Subcutaneous adipose tissue (tissue), 4 donors: ENCODE results near the gene SMG9. TPM values are rescaled to one million over a fixed set of nuclear protein-coding genes. Genes with fewer than 3 reads are reported as not detected.

Source experiments
- CTCF ChIP-seq: fragments of 450-650 bp; IDR thresholded peaks from one replicate; pipeline ENCODE4 v1.5.1; 2016; ENCODE audit warnings: low read depth, mild to moderate bottlenecking, control low read depth, antibody characterized with exemption, moderate library complexity
- total RNA-seq, 4 donors: library from RNA; depleted of rRNA; stranded (reverse); fragments of >200 nt; gene quantifications; one replicate each; pipeline ENCODE4 v1.1.0, GENCODE V29; 2016

Gene SMG9
- total RNA-seq, 4 donors from 2014 or later, result 10.0 to 17.2 (median 12.7) TPM

- no peak for TF ChIP-seq CTCF
These were observed 4.9 kb downstream of the SMG9 start for GRCh38 chr19:43749898-43750297.

- TF ChIP-seq CTCF, result no peak
These were observed 5.6 kb downstream of the SMG9 start for GRCh38 chr19:43749152-43749551.

- TF ChIP-seq CTCF, result no peak
These were observed 6.1 kb downstream of the SMG9 start for GRCh38 chr19:43748685-43749084.

GRCh38 chr19:43748205-43748594 is 6.6 kb downstream of the SMG9 start:
- TF ChIP-seq CTCF, result no peak

- TF ChIP-seq CTCF, result no peak
These were observed 7.1 kb downstream of the SMG9 start for GRCh38 chr19:43747557-43748204.

GRCh38 chr19:43743059-43743458 is 11.7 kb downstream of the SMG9 start:
- no peak for TF ChIP-seq CTCF

GRCh38 chr19:43741075-43741825 is 13.5 kb downstream of the SMG9 start:
- no peak for TF ChIP-seq CTCF
